ENCODE measurements around the gene SUCLG2. TPM values are rescaled to one million over a fixed set of nuclear protein-coding genes. Genes with fewer than 3 reads are reported as not detected.

The SUCLG2 gene
- total RNA-seq, 1 donor from 2014 or later = 63.6 TPM

DNA sequence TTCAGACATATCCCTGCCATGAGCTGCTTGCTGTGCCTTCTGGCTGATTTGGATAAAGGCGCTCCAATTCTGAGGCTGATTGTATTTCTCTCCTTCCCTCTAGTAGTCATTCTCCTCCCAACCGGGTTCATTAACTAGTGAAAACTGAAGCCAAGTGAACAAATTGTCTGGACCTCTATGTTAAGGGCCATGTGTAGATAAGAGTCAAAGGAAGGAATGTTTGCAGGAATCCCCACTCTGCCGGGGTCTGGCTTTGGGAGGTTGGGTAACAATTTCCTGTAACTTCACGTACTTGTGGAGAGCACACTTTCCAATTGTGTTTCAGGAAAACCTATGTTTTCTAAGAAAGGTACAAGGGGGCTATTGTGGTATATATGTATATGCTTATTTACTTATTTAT is 38.2 kb upstream of the SUCLG2 start:
- Mint-ChIP-seq H3K4me3 (no peak overlapping the region), H3K9me3 (no peaks in the 10 kb centered on the region), H3K27ac (no peak overlapping the region), H3K36me3 (peaks cover 2% of the 10 kb centered on the region), H3K27me3 (ENCODE audit: insufficient read depth, low read depth) (peaks cover 5% of the 10 kb centered on the region), H3K4me1 (no peaks in the 10 kb centered on the region)
- H3K27ac ChIP-seq = no peak overlapping the region
- no peak overlapping the region for H3K9ac ChIP-seq
- H3K9me3 ChIP-seq (ENCODE audit: low read depth) = no peaks in the 10 kb centered on the region
- no peaks in the 10 kb centered on the region for H3K79me2 ChIP-seq (ENCODE audit: low read depth)
- H3K4me2 ChIP-seq = no peak overlapping the region
- no peaks in the 10 kb centered on the region for H3K27me3 ChIP-seq
- H3K36me3 ChIP-seq = no peaks in the 10 kb centered on the region
- no peaks in the 10 kb centered on the region for H3F3A ChIP-seq (ENCODE audit: low read depth)
- no peaks in the 10 kb centered on the region for H3K4me1 ChIP-seq
- H4K20me1 ChIP-seq (ENCODE audit: low read depth) = no peaks in the 10 kb centered on the region
- DNase-seq (ENCODE audit: low spot score) = no peak
- TF ChIP-seq, protein P1, sequence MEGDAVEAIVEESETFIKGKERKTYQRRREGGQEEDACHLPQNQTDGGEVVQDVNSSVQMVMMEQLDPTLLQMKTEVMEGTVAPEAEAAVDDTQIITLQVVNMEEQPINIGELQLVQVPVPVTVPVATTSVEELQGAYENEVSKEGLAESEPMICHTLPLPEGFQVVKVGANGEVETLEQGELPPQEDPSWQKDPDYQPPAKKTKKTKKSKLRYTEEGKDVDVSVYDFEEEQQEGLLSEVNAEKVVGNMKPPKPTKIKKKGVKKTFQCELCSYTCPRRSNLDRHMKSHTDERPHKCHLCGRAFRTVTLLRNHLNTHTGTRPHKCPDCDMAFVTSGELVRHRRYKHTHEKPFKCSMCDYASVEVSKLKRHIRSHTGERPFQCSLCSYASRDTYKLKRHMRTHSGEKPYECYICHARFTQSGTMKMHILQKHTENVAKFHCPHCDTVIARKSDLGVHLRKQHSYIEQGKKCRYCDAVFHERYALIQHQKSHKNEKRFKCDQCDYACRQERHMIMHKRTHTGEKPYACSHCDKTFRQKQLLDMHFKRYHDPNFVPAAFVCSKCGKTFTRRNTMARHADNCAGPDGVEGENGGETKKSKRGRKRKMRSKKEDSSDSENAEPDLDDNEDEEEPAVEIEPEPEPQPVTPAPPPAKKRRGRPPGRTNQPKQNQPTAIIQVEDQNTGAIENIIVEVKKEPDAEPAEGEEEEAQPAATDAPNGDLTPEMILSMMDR (IDR thresholded peaks at IDR 0.05) = no peak
- TF ChIP-seq EZH2phosphoT487 (IDR thresholded peaks at IDR 0.05) (no peak), EZH2 (IDR thresholded peaks at IDR 0.05) (no peak)
- no peak overlapping the region for H2AFZ ChIP-seq (replicated peaks)
- no peak overlapping the region for H3K4me3 ChIP-seq

DNA sequence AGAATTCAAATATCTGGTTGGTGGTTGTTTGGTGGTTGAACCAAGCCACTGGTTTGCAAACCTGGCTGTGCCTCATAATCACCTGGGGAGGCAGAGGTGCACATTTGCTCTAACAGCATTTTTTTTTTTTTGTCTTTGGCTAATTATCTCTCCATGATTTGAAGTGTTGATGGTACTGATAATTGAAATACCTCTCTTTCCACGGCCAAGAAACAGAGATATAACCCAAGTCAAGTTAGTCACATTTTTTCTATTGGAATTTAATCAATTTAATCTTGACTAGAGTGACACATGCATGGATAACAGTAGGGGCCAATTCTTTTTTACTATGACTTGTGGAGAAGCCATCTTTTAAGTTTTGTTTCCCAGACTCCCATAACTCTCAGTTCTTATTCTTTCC is 37.5 kb upstream of the SUCLG2 start:
- Histone ChIP-seq H3K27me3 (no peaks in the 10 kb centered on the region), H3F3A (ENCODE audit: low read depth) (no peaks in the 10 kb centered on the region), H3K4me2 (no peak overlapping the region), H2AFZ (replicated peaks) (no peak overlapping the region), H4K20me1 (ENCODE audit: low read depth) (no peaks in the 10 kb centered on the region), H3K4me3 (no peak overlapping the region), H3K9me3 (ENCODE audit: low read depth) (no peaks in the 10 kb centered on the region), H3K9ac (no peak overlapping the region), H3K4me1 (no peaks in the 10 kb centered on the region), H3K27ac (no peak overlapping the region), H3K36me3 (no peaks in the 10 kb centered on the region), H3K79me2 (ENCODE audit: low read depth) (no peaks in the 10 kb centered on the region)
- H3K36me3 Mint-ChIP-seq = peaks cover 2% of the 10 kb centered on the region
- H3K4me1 Mint-ChIP-seq = no peaks in the 10 kb centered on the region
- H3K27me3 Mint-ChIP-seq (ENCODE audit: insufficient read depth, low read depth) = peaks cover 5% of the 10 kb centered on the region
- no peak for DNase-seq (ENCODE audit: low spot score)
- TF ChIP-seq EZH2phosphoT487 (IDR thresholded peaks at IDR 0.05) = no peak
- no peak for TF ChIP-seq EZH2 (IDR thresholded peaks at IDR 0.05)
- H3K9me3 Mint-ChIP-seq = no peaks in the 10 kb centered on the region
- H3K27ac Mint-ChIP-seq = no peak overlapping the region
- H3K4me3 Mint-ChIP-seq = no peak overlapping the region

DNA sequence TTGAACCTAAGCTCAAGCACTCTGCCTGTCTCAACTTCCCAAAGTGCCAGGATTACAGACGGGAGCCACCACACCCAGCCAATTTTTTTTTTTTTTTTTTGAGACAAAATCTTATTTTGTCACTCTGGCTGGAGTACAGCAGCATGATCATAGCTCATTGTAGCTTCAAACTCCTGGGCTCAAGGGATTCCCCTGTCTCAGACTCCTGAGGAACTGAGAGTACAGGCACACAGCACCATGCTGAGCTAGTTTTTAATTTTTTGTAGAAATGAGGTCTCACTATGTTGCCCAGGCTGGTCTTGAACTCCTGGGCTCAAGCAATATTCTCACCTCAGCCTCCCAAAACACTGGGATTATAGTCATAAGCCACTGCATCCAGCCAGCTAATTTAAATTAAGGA is 36.8 kb upstream of the SUCLG2 start:
- Mint-ChIP-seq H3K27me3 (ENCODE audit: insufficient read depth, low read depth) (peaks cover 5% of the 10 kb centered on the region), H3K4me3 (no peak overlapping the region), H3K36me3 (peaks cover 2% of the 10 kb centered on the region), H3K9me3 (no peaks in the 10 kb centered on the region), H3K27ac (no peak overlapping the region), H3K4me1 (no peaks in the 10 kb centered on the region)
- Histone ChIP-seq H3K27me3 (no peaks in the 10 kb centered on the region), H3K27ac (no peak overlapping the region), H3K36me3 (no peaks in the 10 kb centered on the region), H3K9me3 (ENCODE audit: low read depth) (no peaks in the 10 kb centered on the region), H3K79me2 (ENCODE audit: low read depth) (no peaks in the 10 kb centered on the region), H3K9ac (no peak overlapping the region), H3K4me2 (no peak overlapping the region), H3K4me1 (no peaks in the 10 kb centered on the region), H3F3A (ENCODE audit: low read depth) (no peaks in the 10 kb centered on the region), H3K4me3 (no peak overlapping the region), H2AFZ (replicated peaks) (no peak overlapping the region), H4K20me1 (ENCODE audit: low read depth) (no peaks in the 10 kb centered on the region)
- no peak for DNase-seq (ENCODE audit: low spot score)
- TF ChIP-seq EZH2phosphoT487 (IDR thresholded peaks at IDR 0.05) = no peak
- TF ChIP-seq, protein P1 (IDR thresholded peaks at IDR 0.05) = no peak

DNA sequence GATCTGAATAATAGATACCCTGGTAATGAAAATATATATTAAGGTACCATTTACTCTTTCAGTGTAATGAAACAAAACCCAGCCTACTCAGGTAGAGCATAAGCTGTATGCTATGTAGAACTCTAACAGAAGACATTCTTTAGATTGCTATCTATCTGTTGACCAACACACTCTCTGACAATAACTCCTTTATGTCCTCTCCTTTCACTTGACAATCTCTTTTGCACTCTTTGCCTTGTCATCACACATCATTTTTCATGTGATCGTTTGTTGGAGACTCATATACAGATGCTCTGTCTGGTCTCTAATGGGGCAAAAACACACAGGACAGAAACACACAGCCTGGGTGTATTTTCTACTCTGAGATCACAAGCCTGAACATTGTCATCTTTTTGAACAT is 35.4 kb upstream of the SUCLG2 start:
- peaks cover 3% of the 10 kb centered on the region for H3K27me3 Mint-ChIP-seq (ENCODE audit: insufficient read depth, low read depth)
- Histone ChIP-seq H3K4me3 (no peak overlapping the region), H4K20me1 (ENCODE audit: low read depth) (no peaks in the 10 kb centered on the region), H3K79me2 (ENCODE audit: low read depth) (no peaks in the 10 kb centered on the region), H3K9me3 (ENCODE audit: low read depth) (no peaks in the 10 kb centered on the region), H3F3A (ENCODE audit: low read depth) (no peaks in the 10 kb centered on the region), H3K36me3 (no peaks in the 10 kb centered on the region), H3K27me3 (no peaks in the 10 kb centered on the region), H3K9ac (no peak overlapping the region), H3K27ac (no peak overlapping the region), H3K4me1 (no peaks in the 10 kb centered on the region), H3K4me2 (no peak overlapping the region), H2AFZ (replicated peaks) (no peak overlapping the region)
- H3K27ac Mint-ChIP-seq = no peak overlapping the region
- no peak for DNase-seq (ENCODE audit: low spot score)
- peaks cover 2% of the 10 kb centered on the region for H3K36me3 Mint-ChIP-seq
- TF ChIP-seq EZH2phosphoT487 (IDR thresholded peaks at IDR 0.05) = no peak
- no peak for TF ChIP-seq EZH2 (IDR thresholded peaks at IDR 0.05)
- TF ChIP-seq, protein P1 (IDR thresholded peaks at IDR 0.05) = no peak
- H3K4me1 Mint-ChIP-seq = no peaks in the 10 kb centered on the region
- H3K4me3 Mint-ChIP-seq = no peak overlapping the region
- no peaks in the 10 kb centered on the region for H3K9me3 Mint-ChIP-seq
